ENCODE data around the gene GPR65. TPM values are rescaled to one million over a fixed set of nuclear protein-coding genes. Genes with fewer than 3 reads are reported as not detected.
A peak's percentile ranks its signal among the peaks of the same experiment; 100 is the strongest.
"Not testable (repeated sequence)": the region's sequence is repeated elsewhere in the genome, so short reads cannot be mapped to it uniquely, and the experiment has no call there.

GPR65 gene
- polyA plus RNA-seq, 3 donors, result 0.44 to 0.64 (median 0.53) TPM

DNA sequence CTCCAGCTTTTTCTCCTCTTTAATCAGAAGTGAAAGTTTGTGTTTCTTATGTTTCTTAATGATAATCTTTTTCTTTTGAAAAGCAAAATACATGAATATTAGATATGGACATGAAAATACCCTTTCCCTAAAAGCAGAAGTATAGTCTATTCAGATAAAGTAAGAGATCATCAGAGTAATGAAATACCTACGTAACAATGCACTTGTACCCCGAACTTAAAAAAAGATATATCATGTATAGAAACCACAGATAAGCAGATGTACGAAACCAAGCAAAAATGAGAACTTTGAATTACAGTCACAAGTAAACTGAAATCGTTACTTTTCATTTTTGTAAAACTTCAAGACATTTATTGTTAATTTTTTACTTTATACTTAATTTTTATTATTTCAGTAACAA is 1.5 kb upstream of the GPR65 start:
- no peak for DNase-seq (ENCODE audit: low read depth in 3 of 3, low spot score in 2 of 3)

DNA sequence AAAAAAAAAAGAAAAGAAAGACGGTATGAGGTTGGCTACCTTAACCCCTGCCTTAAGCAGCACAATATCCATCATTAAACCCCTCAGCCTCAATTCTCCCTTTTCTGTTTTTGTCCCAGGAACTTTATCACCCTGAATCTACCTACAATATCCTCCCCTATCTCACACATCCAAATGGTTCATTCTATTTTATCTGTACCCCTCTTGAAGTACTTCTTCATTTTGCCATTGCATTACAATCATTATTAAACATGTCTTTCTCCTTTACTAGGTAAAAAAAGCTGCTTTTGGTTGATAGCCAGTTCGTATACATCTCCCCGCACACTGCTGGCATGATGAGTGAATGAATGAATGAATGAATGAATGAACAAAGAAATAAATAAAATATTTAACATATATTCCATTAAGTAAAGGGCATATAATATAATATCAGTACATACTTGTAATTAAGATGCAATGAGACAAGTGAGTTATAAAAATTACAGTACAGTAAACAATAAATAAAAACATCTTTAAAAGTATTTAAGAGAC is 364 bp upstream of the GPR65 start:
- no peak for DNase-seq (ENCODE audit: low read depth in 3 of 3, low spot score in 2 of 3)

DNA sequence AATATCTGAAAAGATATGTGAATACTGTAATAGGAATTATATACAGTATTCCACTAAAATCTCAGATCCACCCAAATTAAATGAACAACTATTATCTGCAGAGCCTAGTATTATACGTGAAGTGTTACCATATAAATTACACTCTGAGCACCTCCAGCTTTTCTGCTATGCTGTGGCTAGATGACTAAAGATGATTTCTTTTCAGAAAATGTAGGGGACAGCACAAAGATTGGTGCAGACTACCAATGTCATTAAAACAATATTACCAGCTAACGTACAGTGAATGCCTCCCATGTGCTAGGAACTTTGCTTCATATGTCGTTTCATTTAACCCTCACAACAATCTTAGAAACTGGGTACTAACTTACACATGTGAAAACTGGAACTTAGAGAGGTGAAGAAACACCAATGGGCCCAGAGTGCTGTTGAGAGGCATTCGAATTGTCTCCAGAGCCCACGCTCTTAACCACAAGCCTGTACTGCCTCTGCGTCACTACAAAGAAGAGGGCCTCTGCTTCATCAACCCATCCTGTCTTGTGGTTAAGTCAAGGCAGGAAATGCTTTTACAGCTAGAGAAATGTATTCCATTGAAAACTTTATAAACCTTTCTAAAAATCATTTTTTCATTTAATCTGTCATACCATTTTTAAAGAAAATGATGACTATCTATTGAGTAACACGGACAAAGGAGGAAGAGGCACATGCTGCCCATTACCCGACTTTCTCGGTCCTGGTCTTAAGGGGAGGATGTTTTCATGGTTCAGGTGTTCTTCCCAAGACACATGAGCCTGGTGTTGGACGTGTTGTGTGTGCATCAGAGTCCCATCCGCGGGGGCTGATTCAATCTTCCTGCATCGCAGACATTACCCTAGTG is 1.3 kb downstream of the GPR65 start:
- DNase-seq (ENCODE audit: low read depth in 3 of 3, low spot score in 2 of 3), result no peak

- no peak for DNase-seq (ENCODE audit: low read depth in 3 of 3, low spot score in 2 of 3)
Observed at GRCh38 chr14:88007608-88008007, 2.7 kb downstream of the GPR65 start.

DNA sequence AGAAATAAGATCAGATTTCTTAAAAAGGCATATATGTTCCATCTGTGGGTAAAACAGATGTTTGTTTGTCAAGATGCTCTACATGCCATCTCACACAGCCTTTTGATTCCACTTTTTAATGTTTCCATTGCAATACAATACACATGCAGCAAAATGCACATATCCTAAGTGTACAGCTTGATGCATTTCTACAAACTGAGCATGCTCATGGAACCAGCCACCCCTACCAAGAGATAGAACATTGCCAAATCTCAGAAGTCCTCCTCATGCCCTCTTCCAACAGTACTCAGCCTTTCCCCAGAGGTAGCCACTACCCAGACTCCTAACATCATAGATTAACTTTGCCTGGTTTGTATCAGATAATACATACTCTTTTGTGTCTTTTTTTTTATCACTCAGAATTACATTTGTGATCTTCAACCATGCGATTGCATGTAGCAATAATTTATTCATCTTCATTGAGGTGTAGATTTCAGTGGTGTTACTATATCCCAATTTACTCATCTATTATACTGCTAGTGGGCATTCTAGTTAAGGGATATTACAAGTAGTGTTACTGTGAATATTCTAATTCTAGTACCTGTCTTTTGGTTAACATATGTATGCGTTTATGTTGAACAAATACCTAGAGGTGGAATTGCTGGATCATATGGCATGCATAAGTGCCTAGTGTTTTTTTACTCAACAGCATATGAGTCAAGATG is 3.3 kb downstream of the GPR65 start:
- DNase-seq (ENCODE audit: low read depth in 3 of 3, low spot score in 2 of 3), result no peak

GRCh38 chr14:88009486-88009885 is 4.6 kb downstream of the GPR65 start:
- no peak for DNase-seq (ENCODE audit: low read depth in 3 of 3, low spot score in 2 of 3)

DNA sequence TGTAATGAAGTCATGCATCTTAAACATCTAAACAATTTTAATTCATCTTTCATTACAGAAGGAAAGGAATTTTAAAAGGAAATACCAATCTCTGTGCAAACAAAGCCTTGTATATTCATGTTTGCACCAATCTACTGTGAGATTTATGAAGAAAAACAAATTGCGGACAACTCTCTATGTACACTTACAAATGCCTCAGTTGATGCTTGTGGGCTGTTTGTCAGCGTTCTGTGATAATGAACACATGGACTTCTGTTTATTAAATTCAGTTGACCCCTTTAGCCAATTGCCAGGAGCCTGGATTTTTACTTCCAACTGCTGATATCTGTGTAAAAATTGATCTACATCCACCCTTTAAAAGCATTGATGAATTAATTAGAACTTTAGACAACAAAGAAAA is 5.4 kb downstream of the GPR65 start:
- no peak for DNase-seq (ENCODE audit: low read depth in 3 of 3, low spot score in 2 of 3)

- DNase-seq (ENCODE audit: low read depth in 3 of 3, low spot score in 2 of 3), result no peak
Observed at GRCh38 chr14:88012495-88012894, 7.6 kb downstream of the GPR65 start.

- peak in 2 of 3 donors; percentile 36 to 43 for DNase-seq (ENCODE audit: low read depth in 3 of 3, low spot score in 2 of 3)
Observed at GRCh38 chr14:88013750-88014349, 8.9 kb downstream of the GPR65 start.

DNA sequence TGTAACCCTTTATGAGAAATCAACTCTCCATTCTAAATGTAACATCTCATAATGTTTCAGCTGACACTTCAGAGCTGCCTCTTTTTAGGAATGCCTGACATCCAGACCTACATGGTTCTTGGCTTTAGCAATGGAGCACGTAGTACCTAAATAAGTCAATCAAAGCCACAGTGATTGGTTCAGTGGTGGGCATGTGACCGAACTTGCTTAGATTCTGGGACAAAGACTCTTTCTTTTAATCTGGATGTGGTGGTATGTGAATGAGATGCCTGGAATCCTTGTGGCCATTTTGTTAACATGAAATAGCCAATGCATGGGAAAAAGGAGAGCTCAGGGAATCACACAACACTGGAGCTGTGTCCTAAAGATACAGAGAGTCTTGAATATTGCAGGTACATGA is 11.8 kb downstream of the GPR65 start:
- no peak for DNase-seq (ENCODE audit: low read depth in 3 of 3, low spot score in 2 of 3)

GRCh38 chr14:88017535-88017934 is 12.6 kb downstream of the GPR65 start:
- DNase-seq (ENCODE audit: low read depth in 3 of 3, low spot score in 2 of 3), result no peak

DNA sequence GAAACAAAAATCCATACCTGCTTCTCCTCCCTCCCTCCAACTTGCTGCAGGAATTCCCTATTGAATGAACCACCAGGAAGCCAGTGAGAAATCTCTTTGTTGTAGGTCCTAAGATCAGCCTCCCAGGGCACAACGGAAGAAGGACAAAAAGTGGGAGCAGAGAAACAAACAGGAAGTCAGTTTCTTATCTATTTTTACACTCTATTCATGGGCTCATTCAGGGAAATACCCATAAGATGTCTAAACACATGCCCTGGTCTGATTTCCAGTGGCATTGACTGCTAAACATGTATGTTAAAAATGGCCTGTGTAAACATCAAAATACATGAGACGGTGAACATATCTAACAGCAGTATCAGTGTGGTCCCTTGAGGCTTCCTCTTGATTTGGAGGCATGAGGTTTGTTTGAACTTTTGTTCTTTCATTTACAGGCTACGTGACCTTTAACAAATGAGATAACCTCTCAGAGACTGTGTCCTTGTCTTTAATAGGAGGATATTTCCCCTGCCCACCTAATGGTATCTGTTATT is 18.8 kb downstream of the GPR65 start:
- DNase-seq (ENCODE audit: low read depth in 3 of 3, low spot score in 2 of 3), result no peak

GRCh38 chr14:88024252-88025086 is 19.5 kb downstream of the GPR65 start:
- DNase-seq (ENCODE audit: low read depth in 3 of 3, low spot score in 2 of 3), result not testable (repeated sequence)

GRCh38 chr14:88025313-88025712 is 20.4 kb downstream of the GPR65 start:
- no peak for DNase-seq (ENCODE audit: low read depth in 3 of 3, low spot score in 2 of 3)

DNA sequence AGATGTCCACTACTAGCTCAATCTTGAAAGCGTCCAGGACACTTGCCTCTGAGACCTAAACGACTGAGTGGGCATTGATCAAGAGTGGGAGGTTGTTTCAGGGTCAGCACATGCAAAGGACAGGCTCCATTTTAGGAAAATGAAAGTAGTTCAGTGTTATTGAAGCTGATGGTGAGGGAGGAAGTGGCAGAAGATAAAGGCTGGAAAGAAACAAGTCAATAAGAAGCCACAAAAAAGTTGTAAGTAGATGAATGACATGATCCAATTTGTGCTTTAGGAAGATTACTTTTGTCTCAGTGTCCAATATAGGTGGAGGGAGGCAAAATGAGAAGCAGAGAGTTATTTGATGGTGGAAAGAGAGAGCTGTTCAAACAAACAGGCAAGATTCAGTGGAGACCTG is 22.0 kb downstream of the GPR65 start:
- no peak for DNase-seq (ENCODE audit: low read depth in 3 of 3, low spot score in 2 of 3)

- no peak for DNase-seq (ENCODE audit: low read depth in 3 of 3, low spot score in 2 of 3)
Observed at GRCh38 chr14:88029500-88029899, 24.6 kb downstream of the GPR65 start.

DNA sequence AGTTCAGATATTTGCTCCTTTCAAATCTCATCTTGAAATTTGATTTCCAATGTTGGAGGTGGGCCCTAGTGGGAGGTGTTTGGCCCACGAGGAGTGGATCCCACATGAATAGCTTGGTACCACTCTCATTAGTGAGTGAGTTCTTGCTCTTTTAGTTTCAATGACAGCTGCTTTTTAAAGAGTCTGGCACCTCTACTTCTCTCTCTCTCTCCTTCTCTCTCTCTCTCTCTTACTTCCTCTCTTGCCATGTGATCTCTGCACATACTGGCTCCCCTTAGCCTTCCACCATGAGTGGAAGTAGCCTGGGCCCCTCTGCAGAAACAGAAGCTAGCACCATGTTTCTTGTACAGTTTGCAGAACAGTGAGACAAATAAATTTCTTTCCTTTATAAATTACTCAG is 25.1 kb downstream of the GPR65 start:
- no peak for DNase-seq (ENCODE audit: low read depth in 3 of 3, low spot score in 2 of 3)

GRCh38 chr14:88030892-88031291 is 26.0 kb downstream of the GPR65 start:
- no peak for DNase-seq (ENCODE audit: low read depth in 3 of 3, low spot score in 2 of 3)

- no peak for DNase-seq (ENCODE audit: low read depth in 3 of 3, low spot score in 2 of 3)
Observed at GRCh38 chr14:88032373-88032772, 27.4 kb downstream of the GPR65 start.

DNA sequence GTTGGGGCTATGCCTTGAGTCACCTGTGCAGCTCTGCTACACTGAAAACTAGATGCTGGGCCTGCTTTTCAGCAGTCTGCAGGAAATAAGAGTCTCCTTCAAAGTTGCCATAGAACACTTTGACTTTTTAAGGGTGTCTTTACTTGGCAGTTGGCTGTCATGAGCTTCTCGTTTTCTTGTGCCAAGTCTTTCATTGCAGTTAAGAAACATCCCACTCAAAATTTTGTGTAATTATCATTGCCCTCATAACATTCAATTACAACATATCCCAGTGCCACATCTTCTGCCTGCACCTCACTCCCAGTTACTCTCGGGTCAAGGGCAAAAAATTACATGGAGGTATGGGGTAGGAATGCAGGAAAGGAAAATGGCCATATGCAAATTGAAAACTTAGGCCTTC is 29.1 kb downstream of the GPR65 start:
- no peak for DNase-seq (ENCODE audit: low read depth in 3 of 3, low spot score in 2 of 3)

Data from right renal cortex interstitium (tissue), 3 donors.